ENCODE results near the gene PSMA1. TPM values are rescaled to one million over a fixed set of nuclear protein-coding genes. Genes with fewer than 3 reads are reported as not detected.

Gene PSMA1
- total and polyA plus RNA-seq, 2 of the 13 experiments (the other 11 are each of a cell fraction or from before 2014, with no cell fraction given) = 188 to 229 TPM

- TF ChIP-seq ATF7 (IDR thresholded peaks at IDR 0.05) (no peak), ATF7 (CRISPR knock-in tag; IDR thresholded peaks at IDR 0.05) (no peak), CEBPG (CRISPR knock-in tag; IDR thresholded peaks at IDR 0.05) (peak; percentile 35; the same call in 1 of the 2 replicates), ZMYM2 (CRISPR knock-in tag; IDR thresholded peaks at IDR 0.05) (no peak), NCOR1 (IDR thresholded peaks at IDR 0.05; ENCODE audit: borderline replicate concordance, low read length) (peak; percentile 48; the same call in 1 of the 2 replicates), ZNF460 (CRISPR knock-in tag; IDR thresholded peaks at IDR 0.05; ENCODE audit: borderline replicate concordance) (no peak), MBNL3 (CRISPR knock-in tag; conservative IDR thresholded peaks at IDR 0.05) (no peak), SP140L (CRISPR knock-in tag; IDR thresholded peaks at IDR 0.05; ENCODE audit: borderline replicate concordance) (peak; percentile 44; the same call in 1 of the 2 replicates), ZNF792 (CRISPR knock-in tag; IDR thresholded peaks at IDR 0.05) (peak; percentile 88), ATF1 (CRISPR knock-in tag; IDR thresholded peaks at IDR 0.05) (peak; percentile 74), PBX2 (CRISPR knock-in tag; IDR thresholded peaks at IDR 0.05) (no peak), ZSCAN29 (CRISPR knock-in tag; conservative IDR thresholded peaks at IDR 0.05) (peak; percentile 45; the same call in 1 of the 2 replicates), DBP (CRISPR knock-in tag; IDR thresholded peaks at IDR 0.05; ENCODE audit: not compliant biosample characterization) (no peak), MXD3 (CRISPR knock-in tag; IDR thresholded peaks at IDR 0.05) (peak; percentile 58; the same call in 1 of the 2 replicates), RXRB (CRISPR knock-in tag; IDR thresholded peaks at IDR 0.05; ENCODE audit: borderline replicate concordance) (peak; percentile 70), FOXO4 (CRISPR knock-in tag; conservative IDR thresholded peaks at IDR 0.05) (0 out of 2 replicates have a peak, but pooled peaks have one; percentile 85), GATAD1 (CRISPR knock-in tag; IDR thresholded peaks at IDR 0.05) (peak; percentile 85), ZMYM4 (CRISPR knock-in tag; IDR thresholded peaks at IDR 0.05) (peak; percentile 92), DZIP1 (CRISPR knock-in tag; IDR thresholded peaks at IDR 0.05) (no peak), ATF2 (CRISPR knock-in tag; IDR thresholded peaks at IDR 0.05) (no peak; the same call in 1 of the 2 replicates), TGIF2 (CRISPR knock-in tag; IDR thresholded peaks at IDR 0.05) (peak; percentile 83; the same call in 1 of the 2 replicates), BCL3 (CRISPR knock-in tag; IDR thresholded peaks at IDR 0.05) (peak; percentile 66; the same call in 1 of the 2 replicates)
These were observed 20.5 kb downstream of the PSMA1 start, which contains the start of gene COPB1 (continued) for GRCh38 chr11:14499560-14500180.
